HepG2 (cell line): ENCODE data around the gene EEF1AKMT3. TPM values are rescaled to one million over a fixed set of nuclear protein-coding genes. Genes with fewer than 3 reads are reported as not detected.

Experiments
- AFF4 ChIP-seq: sonication (generic); formaldehyde crosslinking; IDR thresholded peaks from 2 replicates; pipeline ENCODE4 v1.4.0; 2020; ENCODE audit warnings: missing genetic modification reagents
- AHR ChIP-seq: IDR thresholded peaks from 2 replicates; pipeline ENCODE4 v1.6.1; 2018; ENCODE audit warnings: missing genetic modification reagents, missing compliant biosample characterization
- ARNT2 ChIP-seq: sonication (generic); formaldehyde crosslinking; IDR thresholded peaks from 2 replicates; pipeline ENCODE4 v1.8.0; 2022; ENCODE audit warnings: mild to moderate bottlenecking, low read depth, missing genetic modification reagents, moderate library complexity
- BCL6 ChIP-seq: IDR thresholded peaks from 2 replicates; pipeline ENCODE4 v1.6.1; 2016; ENCODE audit warnings: missing genetic modification reagents, missing compliant biosample characterization
- EEA1 ChIP-seq: sonication (generic); formaldehyde crosslinking; IDR thresholded peaks from 2 replicates; pipeline ENCODE4 v1.5.1; 2020; ENCODE audit warnings: mild to moderate bottlenecking, missing genetic modification reagents, borderline replicate concordance
- FOSL2 ChIP-seq: sonication (generic); formaldehyde crosslinking; IDR thresholded peaks from 2 replicates; pipeline ENCODE4 v1.4.0; 2020; ENCODE audit warnings: missing genetic modification reagents
- HNRNPLL ChIP-seq: fragments of 200-400 bp; formaldehyde crosslinking; IDR thresholded peaks from 2 replicates; pipeline ENCODE4 v1.6.1; 2017; ENCODE audit warnings: mild to moderate bottlenecking, low read depth, low read length; ENCODE audit not compliant: poor library complexity, severe bottlenecking
- KLF16 ChIP-seq, 2 experiments: sonication (generic) in 1 of 2; formaldehyde crosslinking in 1 of 2; IDR thresholded peaks; 2 replicates each; pipeline versions ENCODE4 v1.6.1 to v1.8.0; 2016 to 2023; ENCODE audit warnings: missing genetic modification reagents in 2 of 2, missing compliant biosample characterization in 1 of 2
- PPARG ChIP-seq: conservative IDR thresholded peaks from 2 replicates; pipeline ENCODE4 v1.6.1; 2016; ENCODE audit warnings: missing biosample characterization, missing genetic modification reagents
- SP5 ChIP-seq: IDR thresholded peaks from 2 replicates; pipeline ENCODE4 v1.6.1; 2016; ENCODE audit warnings: low read depth, borderline replicate concordance
- ZFP82 ChIP-seq: sonication (generic); formaldehyde crosslinking; IDR thresholded peaks from 2 replicates; pipeline ENCODE4 v1.5.1; 2020; ENCODE audit warnings: mild to moderate bottlenecking, missing genetic modification reagents, borderline replicate concordance
- ZNF124 ChIP-seq: sonication (generic); formaldehyde crosslinking; IDR thresholded peaks from 2 replicates; pipeline ENCODE4 v1.4.0; 2020; ENCODE audit warnings: missing genetic modification reagents
- ZNF317 ChIP-seq: sonication (generic); formaldehyde crosslinking; IDR thresholded peaks from 2 replicates; pipeline ENCODE4 v1.5.0; 2020; ENCODE audit warnings: mild to moderate bottlenecking, missing genetic modification reagents
- ZNF337 ChIP-seq: sonication (generic); formaldehyde crosslinking; IDR thresholded peaks from 2 replicates; pipeline ENCODE4 v1.5.1; 2020; ENCODE audit warnings: missing genetic modification reagents, low read depth, mild to moderate bottlenecking, borderline replicate concordance
- ZNF670 ChIP-seq: sonication (generic); formaldehyde crosslinking; IDR thresholded peaks from 2 replicates; pipeline ENCODE4 v1.8.0; 2022; ENCODE audit warnings: mild to moderate bottlenecking, missing genetic modification reagents, borderline replicate concordance
- ZNF746 ChIP-seq: sonication (generic); formaldehyde crosslinking; IDR thresholded peaks from 2 replicates; pipeline ENCODE4 v1.8.0; 2022; ENCODE audit warnings: mild to moderate bottlenecking, missing genetic modification reagents
- ZSCAN25 ChIP-seq: sonication (generic); formaldehyde crosslinking; IDR thresholded peaks from 2 replicates; pipeline ENCODE4 v1.8.0; 2022; ENCODE audit warnings: mild to moderate bottlenecking, missing genetic modification reagents
- polyA plus RNA-seq, 8 experiments: library from polyadenylated mRNA; depleted of rRNA in 3 of 8; stranded (reverse) in 7 of 8; unstranded in 1 of 8; fragments of >200 nt; fragmentation: Illumina TruSeq in 4 of 8; extraction: Trizol in 4 of 8; gene quantifications; 2 replicates each; pipeline versions ENCODE4 v1.2.1 to v1.2.3, GENCODE V29; 2011 to 2016; ENCODE audit warnings: low read depth in 4 of 8, missing spikeins in 1 of 8, mixed read lengths in 1 of 8; ENCODE audit not compliant: insufficient read depth in 1 of 8
- total RNA-seq, 5 experiments: library from RNA; depleted of rRNA; stranded (reverse); fragments of >200 nt; fragmentation: Illumina TruSeq; extraction: Trizol; gene quantifications; 2 replicates each; pipeline ENCODE4 v1.2.3, GENCODE V29; 2016; ENCODE audit warnings: low read depth in 1 of 5
- TF ChIP-seq, protein P1 (sequence below): IDR thresholded peaks from 2 replicates; pipeline ENCODE4 v1.6.1; 2018; ENCODE audit warnings: missing genetic modification reagents, mild to moderate bottlenecking, missing compliant biosample characterization
- TF ChIP-seq, protein P2 (sequence below): sonication (generic); formaldehyde crosslinking; IDR thresholded peaks from 2 replicates; pipeline ENCODE4; 2020; ENCODE audit warnings: missing genetic modification reagents, mild to moderate bottlenecking, borderline replicate concordance

EEF1AKMT3 gene
- total and polyA plus RNA-seq, 2 of the 13 experiments (the other 11 are each of a cell fraction or from before 2014, with no cell fraction given), result 4.7 to 11.4 TPM

- TF ChIP-seq ZNF124 (no peak), ZNF337 (CRISPR knock-in tag) (no peak), HNRNPLL (peak; percentile 62), EEA1 (CRISPR knock-in tag) (0 out of 2 replicates have a peak, but pooled peaks have one; percentile 49), PPARG (CRISPR knock-in tag) (peak; percentile 65; the same call in 1 of the 2 replicates), AHR (peak; percentile 41; the same call in 1 of the 2 replicates), KLF16 (CRISPR knock-in tag; IDR thresholded peaks at IDR 0.05) (0 out of 4 replicates have a peak, but pooled peaks of 1 of the 2 experiments have one; percentile 25), ZSCAN25 (CRISPR knock-in tag) (peak; percentile 94), SP5 (CRISPR knock-in tag) (peak; percentile 56; the same call in 1 of the 2 replicates), ARNT2 (CRISPR knock-in tag) (peak; percentile 73; the same call in 1 of the 2 replicates), ZNF670 (CRISPR knock-in tag) (0 out of 2 replicates have a peak, but pooled peaks have one; percentile 48), ZNF746 (CRISPR knock-in tag) (peak; percentile 59; the same call in 1 of the 2 replicates), ZNF317 (CRISPR knock-in tag) (peak; percentile 42; the same call in 1 of the 2 replicates), ZFP82 (0 out of 2 replicates have a peak, but pooled peaks have one; percentile 35), FOSL2 (CRISPR knock-in tag) (0 out of 2 replicates have a peak, but pooled peaks have one; percentile 12), AFF4 (0 out of 2 replicates have a peak, but pooled peaks have one; percentile 32), BCL6 (CRISPR knock-in tag) (0 out of 2 replicates have a peak, but pooled peaks have one; percentile 33)
- TF ChIP-seq, protein P1, sequence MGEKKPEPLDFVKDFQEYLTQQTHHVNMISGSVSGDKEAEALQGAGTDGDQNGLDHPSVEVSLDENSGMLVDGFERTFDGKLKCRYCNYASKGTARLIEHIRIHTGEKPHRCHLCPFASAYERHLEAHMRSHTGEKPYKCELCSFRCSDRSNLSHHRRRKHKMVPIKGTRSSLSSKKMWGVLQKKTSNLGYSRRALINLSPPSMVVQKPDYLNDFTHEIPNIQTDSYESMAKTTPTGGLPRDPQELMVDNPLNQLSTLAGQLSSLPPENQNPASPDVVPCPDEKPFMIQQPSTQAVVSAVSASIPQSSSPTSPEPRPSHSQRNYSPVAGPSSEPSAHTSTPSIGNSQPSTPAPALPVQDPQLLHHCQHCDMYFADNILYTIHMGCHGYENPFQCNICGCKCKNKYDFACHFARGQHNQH (CRISPR knock-in tag), result peak; percentile 60
- TF ChIP-seq, protein P2, sequence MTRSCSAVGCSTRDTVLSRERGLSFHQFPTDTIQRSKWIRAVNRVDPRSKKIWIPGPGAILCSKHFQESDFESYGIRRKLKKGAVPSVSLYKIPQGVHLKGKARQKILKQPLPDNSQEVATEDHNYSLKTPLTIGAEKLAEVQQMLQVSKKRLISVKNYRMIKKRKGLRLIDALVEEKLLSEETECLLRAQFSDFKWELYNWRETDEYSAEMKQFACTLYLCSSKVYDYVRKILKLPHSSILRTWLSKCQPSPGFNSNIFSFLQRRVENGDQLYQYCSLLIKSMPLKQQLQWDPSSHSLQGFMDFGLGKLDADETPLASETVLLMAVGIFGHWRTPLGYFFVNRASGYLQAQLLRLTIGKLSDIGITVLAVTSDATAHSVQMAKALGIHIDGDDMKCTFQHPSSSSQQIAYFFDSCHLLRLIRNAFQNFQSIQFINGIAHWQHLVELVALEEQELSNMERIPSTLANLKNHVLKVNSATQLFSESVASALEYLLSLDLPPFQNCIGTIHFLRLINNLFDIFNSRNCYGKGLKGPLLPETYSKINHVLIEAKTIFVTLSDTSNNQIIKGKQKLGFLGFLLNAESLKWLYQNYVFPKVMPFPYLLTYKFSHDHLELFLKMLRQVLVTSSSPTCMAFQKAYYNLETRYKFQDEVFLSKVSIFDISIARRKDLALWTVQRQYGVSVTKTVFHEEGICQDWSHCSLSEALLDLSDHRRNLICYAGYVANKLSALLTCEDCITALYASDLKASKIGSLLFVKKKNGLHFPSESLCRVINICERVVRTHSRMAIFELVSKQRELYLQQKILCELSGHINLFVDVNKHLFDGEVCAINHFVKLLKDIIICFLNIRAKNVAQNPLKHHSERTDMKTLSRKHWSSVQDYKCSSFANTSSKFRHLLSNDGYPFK (CRISPR knock-in tag), result peak; percentile 34; the same call in 1 of the 2 replicates
These were observed 16.7 kb upstream of the EEF1AKMT3 start (continued) for GRCh38 chr12:57755454-57756372.
